H9 (cell line): ENCODE results near the gene ARMC2. TPM values are rescaled to one million over a fixed set of nuclear protein-coding genes. Genes with fewer than 3 reads are reported as not detected.

Experiments used
- DNase-seq: peaks from one replicate; pipeline ENCODE4 v3.0.0-alpha.2; 2017
- H2AFZ ChIP-seq: one replicate; pipeline ENCODE4 v1.6.1; 2013; ENCODE audit warnings: mild to moderate bottlenecking, low read length, control low read depth, moderate library complexity
- H2AK5ac ChIP-seq: 2 replicates; pipeline ENCODE4 v1.6.1; 2013; ENCODE audit warnings: low read length, control low read depth, mixed read lengths; ENCODE audit not compliant: insufficient read length
- H2BK120ac ChIP-seq: one replicate; pipeline ENCODE4 v1.6.1; 2013; ENCODE audit warnings: low read depth, mild to moderate bottlenecking, low read length, control low read depth, inconsistent platforms; ENCODE audit not compliant: poor library complexity, severe bottlenecking
- H2BK12ac ChIP-seq: 2 replicates; pipeline ENCODE4 v1.6.1; 2013; ENCODE audit warnings: low read length, control low read depth, mixed read lengths, low read depth; ENCODE audit not compliant: insufficient read length
- H2BK15ac ChIP-seq: 2 replicates; pipeline ENCODE4 v1.6.1; 2013; ENCODE audit warnings: low read depth, low read length, control low read depth
- H2BK20ac ChIP-seq: one replicate; pipeline ENCODE4 v1.6.1; 2013; ENCODE audit warnings: low read depth, mild to moderate bottlenecking, low read length, control low read depth, inconsistent platforms; ENCODE audit not compliant: poor library complexity, severe bottlenecking
- H2BK5ac ChIP-seq: 2 replicates; pipeline ENCODE4 v1.6.1; 2013; ENCODE audit warnings: low read length, control low read depth, mixed read lengths; ENCODE audit not compliant: insufficient read length
- H3K14ac ChIP-seq: 2 replicates; pipeline ENCODE4 v1.6.1; 2013; ENCODE audit warnings: low read length, control low read depth; ENCODE audit not compliant: insufficient read depth
- H3K18ac ChIP-seq: 2 replicates; pipeline ENCODE4 v1.6.1; 2013; ENCODE audit warnings: low read depth, mild to moderate bottlenecking, mixed read lengths, low read length, control low read depth; ENCODE audit not compliant: insufficient read length
- H3K23ac ChIP-seq: 2 replicates; pipeline ENCODE4 v1.6.1; 2013; ENCODE audit warnings: low read length, control low read depth, mixed read lengths, low read depth; ENCODE audit not compliant: insufficient read length
- H3K23me2 ChIP-seq: 2 replicates; pipeline ENCODE4 v1.6.1; 2013; ENCODE audit warnings: low read depth, mild to moderate bottlenecking, mixed read lengths, low read length, control low read depth; ENCODE audit not compliant: insufficient read length, poor library complexity, severe bottlenecking
- H3K27ac ChIP-seq: 2 replicates; pipeline ENCODE4 v1.5.1; 2013; ENCODE audit warnings: low read length, control low read depth, mixed read lengths, low read depth; ENCODE audit not compliant: insufficient read length
- H3K27me3 ChIP-seq: 2 replicates; pipeline ENCODE4 v1.6.1; 2013; ENCODE audit warnings: low read length, control low read depth, inconsistent platforms; ENCODE audit not compliant: insufficient read depth
- H3K4ac ChIP-seq: 2 replicates; pipeline ENCODE4 v1.6.1; 2013; ENCODE audit warnings: low read depth, mild to moderate bottlenecking, control low read depth, inconsistent platforms, low read length, moderate library complexity
- H3K4me1 ChIP-seq: 2 replicates; pipeline ENCODE4 v1.6.1; 2013; ENCODE audit warnings: low read length, control low read depth, inconsistent platforms; ENCODE audit not compliant: insufficient read depth
- H3K4me2 ChIP-seq: 2 replicates; pipeline ENCODE4 v1.6.1; 2013; ENCODE audit warnings: low read length, control low read depth, mixed read lengths; ENCODE audit not compliant: insufficient read length, insufficient read depth
- H3K56ac ChIP-seq: 2 replicates; pipeline ENCODE4 v1.6.1; 2013; ENCODE audit warnings: low read depth, mild to moderate bottlenecking, mixed read lengths, low read length, control low read depth; ENCODE audit not compliant: insufficient read length
- H3K79me1 ChIP-seq: 2 replicates; pipeline ENCODE4 v1.6.1; 2013; ENCODE audit warnings: low read depth, mild to moderate bottlenecking, moderate library complexity, low read length, control low read depth, inconsistent platforms; ENCODE audit not compliant: insufficient read depth, poor library complexity, severe bottlenecking
- H3K79me2 ChIP-seq: 2 replicates; pipeline ENCODE4 v1.6.1; 2013; ENCODE audit warnings: low read length, control low read depth, inconsistent platforms; ENCODE audit not compliant: insufficient read depth
- H3K9ac ChIP-seq: 2 replicates; pipeline ENCODE4 v1.6.1; 2013; ENCODE audit warnings: low read length, control low read depth, mixed read lengths; ENCODE audit not compliant: insufficient read length; ENCODE audit errors: extremely low read depth
- H3K9me3 ChIP-seq: one replicate; pipeline ENCODE4 v1.6.1; 2013; ENCODE audit warnings: low read depth, low read length, inconsistent platforms; ENCODE audit not compliant: control insufficient read depth
- H3T11ph ChIP-seq: one replicate; pipeline ENCODE4 v1.6.1; 2013; ENCODE audit warnings: mild to moderate bottlenecking, low read length, control low read depth, inconsistent platforms
- H4K20me1 ChIP-seq: one replicate; pipeline ENCODE4 v1.6.1; 2013; ENCODE audit not compliant: control insufficient read depth, insufficient read length, insufficient read depth
- H4K5ac ChIP-seq: 2 replicates; pipeline ENCODE4 v1.6.1; 2013; ENCODE audit warnings: low read depth, mild to moderate bottlenecking, mixed read lengths, low read length, control low read depth; ENCODE audit not compliant: insufficient read length
- H4K8ac ChIP-seq: replicated peaks from 2 replicates; pipeline ENCODE4 v1.6.1; 2013; ENCODE audit warnings: low read length, control low read depth, mixed read lengths, low read depth; ENCODE audit not compliant: insufficient read length
- H4K91ac ChIP-seq: 2 replicates; pipeline ENCODE4 v1.6.1; 2013; ENCODE audit warnings: low read depth, mild to moderate bottlenecking, moderate library complexity, mixed read lengths, low read length, control low read depth; ENCODE audit not compliant: insufficient read length
- H3K27ac Mint-ChIP-seq, 3 experiments: 2 replicates in 2 of 3; 3 replicates in 1 of 3; pipeline ENCODE4 v1.8.0; 2020 to 2021; ENCODE audit warnings: mixed read lengths in 3 of 3, mild to moderate bottlenecking in 1 of 3, moderate library complexity in 1 of 3
- H3K27me3 Mint-ChIP-seq: 2 replicates; pipeline ENCODE4 v1.8.0; 2021; ENCODE audit warnings: low read depth, mild to moderate bottlenecking, moderate library complexity, mixed read lengths
- H3K36me3 Mint-ChIP-seq, 3 experiments: 2 replicates in 2 of 3; 3 replicates in 1 of 3; pipeline ENCODE4 v1.8.0; 2020 to 2021; ENCODE audit warnings: low read depth in 3 of 3, mixed read lengths in 3 of 3; ENCODE audit not compliant: insufficient read depth in 1 of 3
- H3K4me1 Mint-ChIP-seq, 2 experiments: 2 replicates each; pipeline ENCODE4 v1.8.0; 2020; ENCODE audit warnings: mixed read lengths in 2 of 2
- H3K4me3 Mint-ChIP-seq, 2 experiments: 2 replicates in 1 of 2; 3 replicates in 1 of 2; pipeline ENCODE4 v1.8.0; 2020 to 2021; ENCODE audit warnings: mild to moderate bottlenecking in 2 of 2, mixed read lengths in 2 of 2, moderate library complexity in 1 of 2
- H3K9me3 Mint-ChIP-seq, 2 experiments: 2 replicates in 1 of 2; 3 replicates in 1 of 2; pipeline ENCODE4 v1.8.0; 2020; ENCODE audit warnings: mild to moderate bottlenecking in 2 of 2, mixed read lengths in 2 of 2, moderate library complexity in 1 of 2
- WGBS: extraction: QIAGEN DNeasy Blood & Tissue Kit; methylation state at CpG from one replicate; pipeline ENCODE4 v1.1.7; 2013; ENCODE audit warnings: missing lambda C conversion rate, low lambda C conversion rate, mixed read lengths; ENCODE audit not compliant: insufficient read length; ENCODE audit errors: extremely low coverage; 5-methylcytosine and 5-hydroxymethylcytosine counted together
- total RNA-seq: library from RNA; stranded (reverse); gene quantifications from 2 replicates; pipeline ENCODE4 v1.2.1, GENCODE V29; 2021
- TF ChIP-seq, protein P1 (sequence below): fragments of 200-600 bp; sonication (generic); conservative IDR thresholded peaks from 3 replicates; pipeline ENCODE4 v1.8.0; 2021; ENCODE audit warnings: antibody characterized with exemption, mild to moderate bottlenecking

ARMC2 gene
- total RNA-seq, 1 experiment from 2014 or later: 2.8 TPM

DNA sequence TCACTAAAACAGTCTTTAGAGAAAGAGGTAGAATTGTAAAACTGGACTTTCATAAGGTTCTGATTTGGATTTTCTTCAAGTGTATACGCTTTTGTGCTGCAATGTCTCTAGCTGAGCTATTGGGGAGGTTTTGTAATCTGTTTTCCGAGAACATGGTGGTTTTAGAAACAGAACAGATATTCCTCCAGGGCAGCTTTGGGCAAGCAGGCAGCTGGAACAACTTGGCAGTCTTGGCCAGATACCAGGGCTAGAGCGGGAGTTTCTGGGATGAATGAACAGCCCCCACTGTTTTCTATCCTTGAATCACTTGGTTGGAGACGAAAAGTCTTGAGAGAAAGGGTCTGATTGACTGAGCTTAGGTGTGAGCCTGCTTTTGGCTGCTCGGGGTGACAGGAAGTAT lies 17.1 kb upstream of the ARMC2 start:
- no peak overlapping the region for H3K56ac ChIP-seq
- no peak overlapping the region for H3K4ac ChIP-seq
- no peak overlapping the region for H4K8ac ChIP-seq
- no peak overlapping the region for H3T11ph ChIP-seq
- H2AFZ ChIP-seq: no peak overlapping the region
- no peak overlapping the region for H2BK120ac ChIP-seq
- no peak for DNase-seq
- H2BK5ac ChIP-seq: no peak overlapping the region
- no peak overlapping the region for H3K4me2 ChIP-seq
- no peak overlapping the region for H3K27ac ChIP-seq
- no peak overlapping the region for H4K91ac ChIP-seq
- H3K27me3 ChIP-seq: no peaks in the 10 kb centered on the region; the same call in 1 of the 2 replicates
- H4K5ac ChIP-seq: no peak overlapping the region
- Mint-ChIP-seq H3K9me3 (peaks cover 0 to 7% of the 10 kb centered on the region in 2 experiments; a peak in 3 of 5 replicates), H3K4me3 (no peak overlapping the region), H3K4me1 (no peaks in the 10 kb centered on the region), H3K36me3 (no peaks in the 10 kb centered on the region; a peak in 1 of 7 replicates), H3K27ac (no peak overlapping the region), H3K27me3 (no peaks in the 10 kb centered on the region)
- no peaks in the 10 kb centered on the region for H3K23me2 ChIP-seq
- H2AK5ac ChIP-seq: no peak overlapping the region
- H2BK15ac ChIP-seq: no peak overlapping the region
- no peaks in the 10 kb centered on the region for H3K79me2 ChIP-seq
- no peak overlapping the region for H3K23ac ChIP-seq
- no peak overlapping the region for H3K18ac ChIP-seq
- H4K20me1 ChIP-seq: no peaks in the 10 kb centered on the region
- H2BK20ac ChIP-seq: no peak overlapping the region
- H3K9ac ChIP-seq: no peak overlapping the region
- no peaks in the 10 kb centered on the region for H3K4me1 ChIP-seq
- TF ChIP-seq, protein P1, sequence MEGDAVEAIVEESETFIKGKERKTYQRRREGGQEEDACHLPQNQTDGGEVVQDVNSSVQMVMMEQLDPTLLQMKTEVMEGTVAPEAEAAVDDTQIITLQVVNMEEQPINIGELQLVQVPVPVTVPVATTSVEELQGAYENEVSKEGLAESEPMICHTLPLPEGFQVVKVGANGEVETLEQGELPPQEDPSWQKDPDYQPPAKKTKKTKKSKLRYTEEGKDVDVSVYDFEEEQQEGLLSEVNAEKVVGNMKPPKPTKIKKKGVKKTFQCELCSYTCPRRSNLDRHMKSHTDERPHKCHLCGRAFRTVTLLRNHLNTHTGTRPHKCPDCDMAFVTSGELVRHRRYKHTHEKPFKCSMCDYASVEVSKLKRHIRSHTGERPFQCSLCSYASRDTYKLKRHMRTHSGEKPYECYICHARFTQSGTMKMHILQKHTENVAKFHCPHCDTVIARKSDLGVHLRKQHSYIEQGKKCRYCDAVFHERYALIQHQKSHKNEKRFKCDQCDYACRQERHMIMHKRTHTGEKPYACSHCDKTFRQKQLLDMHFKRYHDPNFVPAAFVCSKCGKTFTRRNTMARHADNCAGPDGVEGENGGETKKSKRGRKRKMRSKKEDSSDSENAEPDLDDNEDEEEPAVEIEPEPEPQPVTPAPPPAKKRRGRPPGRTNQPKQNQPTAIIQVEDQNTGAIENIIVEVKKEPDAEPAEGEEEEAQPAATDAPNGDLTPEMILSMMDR: no peak
- no peak overlapping the region for H2BK12ac ChIP-seq
- H3K14ac ChIP-seq: no peak overlapping the region
- H3K79me1 ChIP-seq: no peaks in the 10 kb centered on the region
- no CpG with 5 or more reads among the region's 5 CpGs for WGBS
- no peaks in the 10 kb centered on the region for H3K9me3 ChIP-seq
